GM12865 (cell line): ENCODE measurements around the gene TTC28.
"Not testable (repeated sequence)": the region's sequence is repeated elsewhere in the genome, so short reads cannot be mapped to it uniquely, and the experiment has no call there.

Experiments used
- DNase-seq: peaks from one replicate; pipeline ENCODE4 v3.0.0; 2010; ENCODE audit warnings: low read depth
- H3K4me3 ChIP-seq: 2 replicates; pipeline ENCODE4 v1.5.1; 2011; ENCODE audit warnings: mild to moderate bottlenecking, low read depth, low read length, control low read depth
- CTCF ChIP-seq: IDR thresholded peaks from 2 replicates; pipeline ENCODE4 v1.5.1; 2011; ENCODE audit warnings: low read length, control low read depth, low read depth, inconsistent platforms; ENCODE audit not compliant: insufficient read depth; ENCODE audit errors: missing control alignments

The TTC28 gene

DNA sequence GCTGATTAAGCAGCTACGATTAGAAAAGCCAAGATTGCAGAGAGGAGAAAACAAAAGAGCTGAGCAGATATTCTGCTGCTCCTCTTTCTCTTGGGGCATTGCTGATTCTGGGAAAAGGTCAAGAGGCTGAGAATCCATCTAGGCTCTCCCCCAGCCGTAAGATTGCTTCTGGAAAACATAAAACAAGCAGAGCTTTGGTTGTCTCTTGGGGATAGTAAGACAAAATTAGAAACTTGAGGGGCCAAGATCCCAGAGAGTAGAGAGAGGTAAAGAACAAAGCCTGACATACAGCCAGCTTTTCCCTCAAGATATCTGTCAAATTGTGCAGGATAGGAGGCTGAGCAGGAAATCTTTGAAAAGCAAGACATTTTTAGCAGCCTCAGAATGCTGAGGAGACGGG, 158.2 kb downstream of the TTC28 start:
- no peak overlapping the region for H3K4me3 ChIP-seq
- no peak for TF ChIP-seq CTCF
- DNase-seq, result no peak

DNA sequence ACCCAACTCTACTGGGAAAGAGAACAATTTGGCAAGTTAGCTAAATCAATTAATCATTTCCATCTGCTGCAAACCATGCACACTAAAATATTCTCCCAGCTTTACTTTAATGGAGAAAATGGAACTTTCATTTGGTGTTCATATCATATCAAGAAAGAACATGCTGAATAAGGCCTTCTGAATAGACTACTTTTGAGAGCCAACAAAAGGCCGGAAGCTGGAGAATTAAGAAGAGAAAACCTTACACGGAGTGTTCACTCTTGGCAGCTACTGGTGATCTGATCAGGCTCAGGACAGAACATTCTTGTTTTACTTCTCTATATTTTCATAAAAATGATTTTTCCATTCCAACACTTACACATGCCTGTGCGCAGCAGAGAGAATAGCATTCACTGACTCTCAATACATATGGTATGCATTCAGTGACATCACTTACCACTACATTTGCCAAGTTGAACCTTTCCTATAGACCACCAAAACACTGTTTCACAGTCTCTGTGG, 165.3 kb downstream of the TTC28 start:
- H3K4me3 ChIP-seq, result no peak overlapping the region
- DNase-seq, result no peak
- no peak for TF ChIP-seq CTCF

DNA sequence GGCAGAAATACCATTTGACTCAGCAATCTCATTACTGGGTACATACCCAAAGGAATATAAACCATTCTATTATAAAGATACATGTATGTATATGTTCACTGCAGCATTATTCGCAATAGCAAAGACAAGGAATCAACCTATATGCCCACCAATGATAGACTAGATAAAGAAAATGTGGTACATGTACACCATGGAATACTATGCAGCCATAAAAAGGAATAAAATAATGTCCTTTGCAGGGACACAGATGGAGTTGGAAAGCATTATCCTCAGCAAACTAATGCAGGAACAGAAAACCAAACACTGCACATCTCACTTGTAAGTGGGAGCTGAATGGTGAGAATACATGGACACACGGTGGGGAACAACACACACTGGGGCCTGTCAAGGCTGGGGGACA, 167.3 kb downstream of the TTC28 start:
- H3K4me3 ChIP-seq, DNase-seq: not testable (repeated sequence)

DNA sequence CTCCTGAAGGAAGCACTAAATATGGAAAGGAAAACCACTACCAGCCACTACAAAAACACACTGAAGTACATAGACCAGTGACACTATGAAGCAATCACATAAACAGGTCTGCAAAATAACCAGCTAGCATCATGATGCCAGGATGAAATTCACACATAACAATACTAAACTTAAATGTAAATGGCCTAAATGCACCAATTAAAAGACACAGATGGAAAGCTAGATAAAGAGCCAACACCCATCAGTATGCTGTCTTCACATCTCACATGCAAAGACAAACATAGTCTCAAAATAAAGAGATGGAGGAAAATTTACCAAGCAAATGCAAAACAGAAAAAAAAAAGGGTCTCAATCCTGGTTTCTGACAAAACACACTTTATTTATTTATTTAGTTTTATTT, 171.7 kb downstream of the TTC28 start:
- H3K4me3 ChIP-seq, result no peak overlapping the region
- no peak for DNase-seq
- TF ChIP-seq CTCF, result no peak

GRCh38 chr22:28506150-28506535, 173.5 kb downstream of the TTC28 start:
- no peak overlapping the region for H3K4me3 ChIP-seq
- no peak for TF ChIP-seq CTCF
- DNase-seq, result no peak

DNA sequence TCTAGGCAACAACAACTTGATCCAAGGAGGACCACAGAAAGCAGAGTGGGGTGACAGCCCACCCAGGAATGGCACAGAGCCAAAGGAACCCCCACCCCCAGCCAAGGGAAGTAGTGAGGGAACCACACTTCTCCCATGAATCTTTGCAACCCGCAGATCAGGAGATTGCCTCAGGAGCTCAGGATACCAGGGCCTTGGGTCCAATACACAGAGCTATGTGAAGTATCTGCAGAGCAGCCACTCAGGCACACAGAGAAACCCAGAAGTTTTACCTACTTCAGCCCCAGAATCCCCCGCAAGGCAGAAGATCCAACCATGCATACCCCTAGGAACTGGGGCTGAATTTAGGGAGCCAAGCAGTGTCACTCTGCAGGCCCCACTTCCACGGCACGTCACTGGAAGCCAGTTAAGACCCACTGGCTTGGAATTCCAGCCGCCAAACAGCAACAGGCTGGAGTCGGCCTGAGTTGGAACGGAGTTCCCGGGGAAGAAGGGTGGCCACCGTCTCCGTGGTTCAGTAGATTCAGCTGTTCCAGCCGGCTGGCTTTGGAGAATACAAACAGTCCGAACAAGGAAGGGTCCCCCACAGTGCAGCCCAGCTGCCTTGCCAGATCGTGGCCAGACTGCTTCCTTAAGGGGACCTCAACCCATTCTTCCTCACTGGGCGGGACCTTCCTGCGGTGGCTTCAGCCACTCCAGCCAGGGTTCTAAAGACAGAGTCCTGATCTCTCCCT, 174.1 kb downstream of the TTC28 start:
- DNase-seq, result no peak
- no peak overlapping the region for H3K4me3 ChIP-seq
- no peak for TF ChIP-seq CTCF

GRCh38 chr22:28500006-28500405, 179.6 kb downstream of the TTC28 start:
- DNase-seq, result no peak
- no peak for TF ChIP-seq CTCF
- no peak overlapping the region for H3K4me3 ChIP-seq
